ENCODE data around the gene MXRA8.

DNA sequence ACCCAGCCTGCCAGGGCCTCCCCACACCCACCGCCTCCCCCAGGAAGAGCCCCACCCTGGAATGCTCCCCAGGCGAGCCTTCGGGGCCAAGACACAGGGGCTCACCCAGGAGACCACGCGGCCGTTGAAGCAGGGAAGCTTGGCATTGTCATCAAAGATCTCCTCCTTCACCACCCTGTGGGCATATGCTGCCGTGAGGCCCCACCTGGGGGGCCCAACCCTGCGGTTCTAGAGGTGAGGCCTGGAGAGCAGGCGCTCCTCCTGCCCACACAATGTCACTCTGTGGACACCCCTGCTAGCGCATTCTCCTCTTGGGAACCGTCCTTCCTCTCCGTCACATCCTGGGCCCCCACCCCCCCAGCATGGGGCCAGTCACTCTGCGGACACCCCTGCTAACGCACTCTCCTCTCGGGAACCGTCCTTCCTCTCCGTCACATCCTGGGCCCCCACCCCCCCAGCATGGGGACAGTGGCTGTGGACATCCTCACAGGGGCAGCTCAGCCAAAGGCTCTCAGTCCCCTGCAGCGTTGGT, 15.7 kb downstream of the MXRA8 start:
- TF ChIP-seq ZNF274 (IDR thresholded peaks at IDR 0.05; ENCODE audit: low read depth, low read length) (no peak), YY1 (IDR thresholded peaks at IDR 0.05; ENCODE audit: insufficient read depth, insufficient read length) (no peak), SUZ12 (IDR thresholded peaks at IDR 0.05; ENCODE audit: extremely low read depth, insufficient read depth, insufficient read length) (no peak)

Data from NT2/D1 (cell line).